ENCODE data around the gene CDH11. TPM values are rescaled to one million over a fixed set of nuclear protein-coding genes. Genes with fewer than 3 reads are reported as not detected.

The CDH11 gene, protein sequence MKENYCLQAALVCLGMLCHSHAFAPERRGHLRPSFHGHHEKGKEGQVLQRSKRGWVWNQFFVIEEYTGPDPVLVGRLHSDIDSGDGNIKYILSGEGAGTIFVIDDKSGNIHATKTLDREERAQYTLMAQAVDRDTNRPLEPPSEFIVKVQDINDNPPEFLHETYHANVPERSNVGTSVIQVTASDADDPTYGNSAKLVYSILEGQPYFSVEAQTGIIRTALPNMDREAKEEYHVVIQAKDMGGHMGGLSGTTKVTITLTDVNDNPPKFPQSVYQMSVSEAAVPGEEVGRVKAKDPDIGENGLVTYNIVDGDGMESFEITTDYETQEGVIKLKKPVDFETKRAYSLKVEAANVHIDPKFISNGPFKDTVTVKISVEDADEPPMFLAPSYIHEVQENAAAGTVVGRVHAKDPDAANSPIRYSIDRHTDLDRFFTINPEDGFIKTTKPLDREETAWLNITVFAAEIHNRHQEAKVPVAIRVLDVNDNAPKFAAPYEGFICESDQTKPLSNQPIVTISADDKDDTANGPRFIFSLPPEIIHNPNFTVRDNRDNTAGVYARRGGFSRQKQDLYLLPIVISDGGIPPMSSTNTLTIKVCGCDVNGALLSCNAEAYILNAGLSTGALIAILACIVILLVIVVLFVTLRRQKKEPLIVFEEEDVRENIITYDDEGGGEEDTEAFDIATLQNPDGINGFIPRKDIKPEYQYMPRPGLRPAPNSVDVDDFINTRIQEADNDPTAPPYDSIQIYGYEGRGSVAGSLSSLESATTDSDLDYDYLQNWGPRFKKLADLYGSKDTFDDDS
- 358 TPM for total RNA-seq

DNA sequence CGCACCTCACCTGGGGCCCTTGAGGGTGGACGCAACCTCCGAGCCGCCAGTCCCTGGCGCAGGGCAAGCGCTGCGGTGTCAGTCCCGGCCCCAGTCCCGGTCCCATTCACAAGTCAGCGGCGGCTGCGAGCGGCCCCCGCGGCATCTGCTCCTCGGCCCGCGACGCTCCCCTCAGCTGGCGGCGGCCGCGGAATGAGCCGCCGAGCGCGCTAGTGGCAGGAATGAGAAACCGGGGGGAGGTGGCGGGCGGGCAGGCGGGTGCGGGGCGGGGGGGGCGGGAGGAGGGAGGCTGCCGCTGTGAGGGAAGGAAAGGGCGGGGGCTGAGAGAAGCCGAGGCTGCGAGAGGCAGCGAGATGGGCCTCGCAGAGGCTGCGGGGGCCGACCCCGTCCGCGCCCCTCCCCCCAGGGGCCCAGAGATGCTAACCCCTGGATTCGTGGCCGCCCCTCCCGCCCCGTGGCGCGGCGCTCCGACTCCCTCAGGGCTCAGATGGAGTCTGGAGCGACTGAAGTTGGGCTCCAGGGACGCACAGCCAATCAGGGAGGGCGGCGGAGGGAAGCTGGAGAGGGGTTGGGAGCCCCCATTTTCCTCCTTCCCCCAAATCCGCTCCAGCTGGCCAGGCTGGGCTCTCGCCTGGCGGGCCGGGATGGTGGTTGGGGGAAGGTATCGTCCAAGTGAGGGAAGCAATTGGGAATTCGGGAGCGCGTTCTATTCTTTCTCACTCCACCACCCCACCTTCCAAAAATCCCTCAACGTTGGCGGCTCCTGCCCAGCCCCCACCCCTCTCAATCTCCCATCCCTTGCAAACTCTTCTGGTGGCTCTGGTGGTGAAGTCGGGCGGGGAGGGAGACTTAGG lies at the start of gene CDH11:
Gene CDH11 (minus strand): TSS at position 194 of the 854 bp plus-strand sequence. CDS start 117,194 bp downstream, outside the sequence.

